T1000 (cell line): ENCODE measurements around the gene F8.
"Not testable (repeated sequence)": the region's sequence is repeated elsewhere in the genome, so short reads cannot be mapped to it uniquely, and the experiment has no call there.

Experiments used
- DNase-seq: peaks from one replicate; lab custom pipeline; 2025; ENCODE audit warnings: mixed read lengths; lab: John Stamatoyannopoulos, UW

F8 gene

DNA sequence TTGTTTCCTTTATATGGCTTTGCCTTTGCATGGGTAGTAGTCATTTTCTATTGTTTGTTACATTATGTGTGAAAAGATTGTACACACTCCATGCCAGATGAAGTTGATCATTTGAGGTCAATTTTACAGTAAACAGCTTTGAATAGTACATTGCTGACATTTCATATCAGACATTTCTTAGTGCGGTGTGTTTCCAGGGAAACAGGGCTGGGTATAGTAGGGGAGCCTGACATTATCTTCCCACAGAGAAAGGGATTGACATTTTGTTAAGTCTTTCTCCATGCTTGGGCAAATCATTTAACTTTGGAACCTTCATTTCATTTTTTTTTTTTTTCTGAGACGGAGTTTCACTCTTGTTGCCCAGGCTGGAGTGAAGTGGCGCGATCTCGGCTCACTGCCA lies 9.1 kb upstream of the F8 start:
- no peak for DNase-seq

DNA sequence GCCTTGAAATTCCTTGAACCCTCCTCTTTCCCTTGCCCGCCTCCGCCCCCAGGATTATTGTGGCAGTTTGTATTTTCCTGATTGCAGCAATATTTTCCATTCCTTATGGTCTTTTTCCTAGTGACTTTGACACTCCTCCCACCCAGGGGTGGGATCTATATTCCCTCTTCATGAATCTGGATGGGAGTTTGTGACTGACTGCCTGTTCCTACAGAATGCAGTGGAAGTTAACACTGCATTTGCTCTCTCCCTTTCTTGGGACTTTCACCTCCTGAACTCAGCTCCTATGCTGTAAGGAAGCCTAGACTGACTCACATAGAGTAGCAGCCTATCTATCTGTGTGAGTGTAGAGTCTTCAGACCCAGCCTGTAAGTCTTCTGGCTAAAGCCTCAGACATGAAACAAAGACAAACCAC lies 6.4 kb upstream of the F8 start:
- DNase-seq, result no peak

DNA sequence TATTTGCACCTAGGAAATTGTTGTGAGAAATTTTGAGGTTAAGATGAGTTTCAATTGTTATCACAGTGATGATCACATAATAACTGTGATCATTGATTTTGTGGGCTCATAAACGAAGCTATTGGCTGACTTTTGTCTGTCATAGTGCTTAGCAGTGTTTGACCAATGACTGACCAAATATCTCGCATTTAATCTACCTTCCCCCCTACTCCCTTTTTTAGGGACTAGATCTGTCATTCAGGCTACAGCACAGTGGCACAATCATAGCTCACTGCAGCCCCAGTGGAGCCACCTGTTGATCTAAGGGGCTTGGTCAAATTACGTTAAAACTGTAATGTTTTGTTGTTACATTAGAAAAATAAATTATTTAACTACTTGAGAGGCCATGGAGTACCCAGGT lies 5.6 kb upstream of the F8 start:
- DNase-seq, result no peak

DNA sequence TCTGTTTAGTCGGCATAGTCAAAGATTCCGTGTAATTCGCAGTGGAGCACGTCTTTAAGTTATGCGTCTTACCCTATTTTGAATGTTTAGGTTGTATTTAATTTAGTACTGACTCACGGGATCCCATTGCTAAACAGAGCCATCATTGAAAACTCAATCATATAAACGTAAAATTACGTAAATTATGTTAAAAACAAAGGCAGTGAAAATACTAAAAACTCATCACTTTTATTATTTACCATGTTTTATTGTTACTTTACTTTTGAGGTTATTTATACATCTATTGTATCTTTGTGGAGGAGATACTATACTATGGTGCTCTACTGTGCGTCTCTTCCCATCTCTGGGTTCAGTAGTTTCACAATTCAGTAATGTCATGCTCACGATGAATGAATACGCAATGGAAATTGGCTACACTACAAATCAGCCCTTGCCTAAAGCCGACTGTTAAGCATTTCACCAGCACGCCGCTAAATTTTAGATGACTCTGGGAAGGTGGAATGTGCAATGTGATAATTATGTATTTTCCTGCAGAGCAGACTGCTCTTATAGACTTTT lies 5.1 kb upstream of the F8 start:
- DNase-seq, result no peak

DNA sequence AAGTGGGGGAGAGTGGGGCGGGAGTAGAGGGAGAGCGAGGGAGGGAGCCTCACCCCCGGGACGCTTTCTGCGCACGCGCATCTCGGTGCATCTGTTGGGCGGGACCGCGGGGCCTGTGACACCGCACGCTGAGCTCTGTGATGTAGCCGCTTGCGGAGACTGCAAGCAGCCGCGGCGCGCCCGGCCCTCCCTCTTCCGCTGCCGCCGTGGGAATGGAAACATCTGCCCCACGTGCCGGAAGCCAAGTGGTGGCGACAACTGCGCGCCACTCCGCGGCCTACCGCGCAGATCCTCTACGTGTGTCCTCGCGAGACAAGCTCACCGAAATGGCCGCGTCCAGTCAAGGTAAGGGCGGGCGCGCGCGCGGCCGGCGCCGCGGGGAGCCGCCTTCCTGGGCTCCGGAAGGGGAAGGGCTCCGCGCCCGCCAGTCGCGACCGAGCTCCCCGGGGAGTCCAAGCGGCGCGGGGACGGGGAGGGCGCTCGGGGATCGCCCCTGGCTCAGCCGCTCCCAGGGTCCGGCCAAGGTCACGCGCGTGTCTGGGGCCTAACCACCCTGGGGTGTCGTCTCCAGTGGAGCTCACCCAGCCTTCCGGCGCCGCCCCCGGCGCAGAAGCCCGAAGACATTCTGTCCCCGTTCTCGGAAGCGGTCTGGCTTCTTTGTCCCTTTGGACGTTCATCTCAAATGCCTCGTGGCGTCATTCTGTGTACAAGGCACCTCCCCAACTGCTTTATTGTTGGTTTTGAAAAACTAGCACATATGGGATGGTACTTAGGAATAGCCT lies 4.4 kb upstream of the F8 start, which contains the start of gene FUNDC2:
Gene FUNDC2, plus strand, starts transcription at position 118 of the 782 bp plus-strand sequence. Its CDS starts 95 bp downstream, at position 213.
- DNase-seq, result peak; percentile 77

DNA sequence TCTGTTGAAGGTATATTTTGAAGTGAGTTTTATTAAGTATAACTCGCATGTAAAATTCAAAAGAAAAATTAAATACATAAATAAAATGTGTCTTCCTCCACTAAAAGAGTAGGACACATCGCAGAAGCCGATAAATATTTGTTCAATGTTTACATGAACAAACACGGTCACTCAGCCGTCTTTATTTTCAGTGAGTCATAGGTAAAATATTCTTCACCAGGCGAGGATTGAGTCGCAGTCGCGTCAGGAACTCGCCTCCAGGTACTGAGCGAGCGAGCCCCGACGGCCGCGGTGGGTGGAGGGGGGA lies 3.9 kb upstream of the F8 start:
- no peak for DNase-seq

DNA sequence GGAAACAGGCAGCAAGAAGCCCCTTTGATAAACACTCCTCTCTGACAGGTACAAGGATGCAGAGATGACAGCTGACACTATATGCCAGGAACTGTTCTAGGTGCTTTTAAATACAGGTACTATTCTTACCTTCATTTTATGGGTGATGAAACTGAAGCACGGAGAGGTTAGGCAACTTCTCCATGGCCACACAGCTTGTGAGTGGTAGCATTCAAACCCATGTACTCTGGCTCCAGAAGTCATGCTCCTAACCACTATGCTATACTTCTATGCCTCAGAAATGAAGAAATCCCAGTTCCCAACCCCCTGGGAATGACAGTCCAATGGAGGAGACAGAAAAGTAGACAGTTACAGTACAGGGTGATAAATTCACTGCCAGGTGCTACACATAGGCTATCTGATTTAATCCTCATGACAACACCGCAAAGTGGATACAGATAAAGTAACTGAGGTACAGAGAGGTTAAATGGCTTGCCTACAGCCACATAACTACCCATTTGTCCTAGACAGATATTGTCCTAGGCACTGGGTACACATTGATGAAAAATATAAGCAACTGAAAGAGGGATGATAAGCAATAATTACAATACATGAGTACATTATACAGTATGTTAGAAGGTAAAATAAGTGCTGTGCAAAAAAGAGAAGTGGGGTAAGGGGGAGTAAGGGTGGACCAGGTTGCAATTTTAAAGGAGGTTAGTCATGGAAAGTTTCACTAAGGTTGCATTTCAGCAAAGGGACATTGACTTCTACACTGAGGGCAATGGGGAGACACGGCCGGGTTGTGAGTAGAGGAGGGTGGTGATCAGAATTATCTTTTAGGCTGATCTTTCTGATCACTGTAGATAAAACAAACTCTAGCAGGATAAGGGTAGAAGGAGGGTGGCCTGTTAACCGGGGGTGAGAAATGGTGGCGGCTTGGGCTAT lies 1.6 kb upstream of the F8 start:
- no peak for DNase-seq

DNA sequence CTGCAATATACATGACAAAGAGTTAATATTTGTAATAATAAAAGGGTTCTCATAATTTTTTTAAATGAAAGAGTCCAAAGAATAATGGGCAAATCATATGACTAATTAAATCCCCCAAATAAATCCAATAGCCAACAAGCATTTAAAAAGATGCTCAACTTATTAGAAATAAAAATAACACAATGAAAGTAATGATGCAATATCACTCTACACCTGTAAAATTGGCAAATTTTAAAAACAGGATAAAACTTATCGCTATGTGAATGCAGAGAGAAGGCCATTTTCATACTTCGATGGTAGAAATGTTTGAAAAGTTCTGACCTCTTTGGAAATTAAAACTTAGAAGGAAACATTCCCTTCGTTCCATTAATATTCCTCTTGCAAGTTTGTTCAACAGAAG lies 1.9 kb downstream of the F8 start:
- no peak for DNase-seq

DNA sequence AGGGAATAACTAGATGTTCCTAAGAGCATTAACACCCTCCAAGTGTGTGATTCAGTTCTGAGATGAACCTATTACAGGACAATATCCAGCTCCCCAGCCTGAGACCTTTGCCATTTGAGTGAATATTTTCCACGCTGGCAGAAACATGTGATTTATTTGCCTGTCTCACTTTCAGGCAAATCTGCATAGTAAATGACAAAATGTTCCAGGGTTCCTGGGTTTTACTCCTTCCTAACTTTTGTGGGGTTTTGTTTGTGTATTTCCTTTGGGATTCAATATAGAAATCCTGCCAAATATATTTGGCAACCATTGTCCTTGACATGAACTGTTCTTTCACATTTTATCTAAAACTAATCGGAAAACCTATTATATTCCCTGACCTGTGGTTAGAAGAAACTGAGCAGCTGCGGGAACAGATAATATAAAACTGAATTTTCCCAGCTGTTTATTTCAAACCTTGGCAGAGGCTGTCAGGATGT lies 12.5 kb downstream of the F8 start:
- DNase-seq, result no peak

DNA sequence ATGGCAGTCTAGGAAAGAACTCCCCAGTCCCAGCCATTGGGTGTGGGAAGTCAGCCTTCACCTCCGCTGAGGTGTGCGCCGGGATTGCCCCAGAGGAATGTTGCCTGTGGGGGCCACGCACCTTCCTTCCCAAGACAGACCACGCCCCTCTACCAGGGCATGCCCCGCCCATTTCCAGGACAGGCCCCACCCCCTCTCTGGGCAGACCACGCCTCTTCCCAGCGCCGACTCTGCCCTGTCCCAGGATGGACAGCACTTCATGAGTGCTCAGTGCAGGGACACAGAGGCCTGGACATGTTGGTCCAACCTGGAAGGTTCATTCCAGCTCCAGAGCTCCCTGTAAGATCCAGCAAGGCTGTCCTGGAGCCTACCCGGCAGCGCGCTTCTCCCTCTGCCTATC lies 13.9 kb downstream of the F8 start:
- not testable (repeated sequence) for DNase-seq

DNA sequence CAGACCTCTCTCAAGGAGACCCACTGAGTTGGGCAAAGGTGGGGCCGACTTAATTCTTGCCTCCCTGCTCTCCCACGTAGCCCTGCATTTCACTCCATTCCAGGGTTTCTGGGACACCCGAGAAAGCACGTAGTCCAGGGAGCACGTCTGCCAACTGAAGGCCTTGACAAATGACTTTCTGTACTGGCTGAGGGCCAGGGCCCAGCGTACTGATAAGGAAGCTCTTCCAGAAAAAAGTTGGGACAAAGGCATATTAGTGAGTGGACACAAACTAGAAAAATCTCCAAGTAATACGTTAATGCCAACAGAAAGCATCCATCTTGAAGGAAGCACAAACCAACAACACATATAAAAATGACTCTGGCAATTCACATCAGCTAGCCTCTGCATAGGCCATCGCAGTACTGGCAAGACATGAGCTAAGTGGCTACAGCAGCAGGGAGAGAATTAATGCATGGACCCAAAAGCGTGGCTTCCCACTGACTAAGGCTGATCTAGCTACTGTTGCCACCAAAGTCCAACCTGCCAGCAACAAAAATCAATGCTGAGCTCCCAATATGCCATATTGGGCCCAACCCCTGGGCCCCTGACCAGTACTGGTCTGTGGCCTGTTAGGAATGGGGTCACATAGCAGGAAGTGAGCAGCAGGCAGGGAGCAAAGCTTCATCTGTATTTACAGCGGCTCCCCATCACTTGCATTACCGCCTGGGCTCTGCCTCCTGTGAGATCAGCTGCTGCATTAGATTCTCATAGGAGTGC lies 15.4 kb downstream of the F8 start:
- not testable (repeated sequence) for DNase-seq

DNA sequence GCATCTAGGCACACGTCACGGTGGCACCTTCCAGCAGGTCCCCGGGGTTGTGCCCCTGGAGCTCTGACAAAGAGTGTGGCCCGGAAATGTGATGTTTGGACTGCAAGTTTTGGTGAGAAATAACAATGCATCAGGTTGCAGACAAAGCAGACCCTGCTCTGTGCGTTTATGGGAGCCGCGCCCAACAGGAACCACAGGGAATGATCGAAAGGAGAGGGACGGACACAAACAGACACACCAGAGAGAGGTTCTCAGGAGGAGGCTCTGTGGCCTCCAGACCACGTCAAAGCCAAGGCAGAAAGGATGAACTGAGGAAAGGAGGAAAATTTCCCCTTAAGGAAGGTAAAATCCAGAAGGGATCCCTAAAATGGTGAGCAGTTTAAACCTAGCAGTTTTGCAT lies 16.1 kb downstream of the F8 start:
- not testable (repeated sequence) for DNase-seq

DNA sequence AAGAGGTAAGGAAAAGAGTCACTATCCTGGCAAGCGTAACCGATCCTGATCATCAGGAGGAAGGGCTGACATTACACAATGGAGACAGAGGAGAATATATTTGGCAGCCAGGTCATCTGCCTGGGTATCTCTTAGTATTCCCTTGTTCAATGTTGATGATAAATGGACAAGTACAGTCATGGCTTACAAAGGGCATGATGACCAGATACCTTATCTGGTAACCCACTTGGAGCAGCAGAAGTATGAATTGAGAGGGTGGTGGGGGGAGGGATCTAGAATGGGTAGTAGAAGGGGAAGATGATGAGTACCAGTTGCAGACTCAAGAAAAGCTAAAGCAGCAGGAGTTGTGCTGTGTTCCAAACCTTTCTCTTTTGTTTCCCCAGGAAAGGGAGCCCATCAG lies 17.3 kb downstream of the F8 start:
- DNase-seq, result no peak

DNA sequence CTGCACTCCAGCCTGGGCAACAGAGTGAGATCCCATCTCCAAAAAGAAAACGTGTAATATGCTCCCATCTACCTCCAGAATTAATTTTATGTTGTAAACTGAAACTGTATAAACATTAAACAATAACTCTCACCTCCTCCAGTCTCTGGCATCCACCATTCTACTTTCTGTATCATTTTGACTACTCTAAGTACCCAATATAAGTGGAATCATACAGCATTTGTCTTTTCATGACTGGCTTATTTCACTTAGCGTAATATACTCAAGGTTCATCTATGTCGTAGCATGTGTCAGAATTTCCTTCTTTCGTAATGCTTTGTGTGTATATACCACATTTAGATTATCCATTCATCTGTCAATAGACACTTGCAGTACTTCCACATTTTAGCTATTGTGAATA lies 20.6 kb downstream of the F8 start:
- no peak for DNase-seq

DNA sequence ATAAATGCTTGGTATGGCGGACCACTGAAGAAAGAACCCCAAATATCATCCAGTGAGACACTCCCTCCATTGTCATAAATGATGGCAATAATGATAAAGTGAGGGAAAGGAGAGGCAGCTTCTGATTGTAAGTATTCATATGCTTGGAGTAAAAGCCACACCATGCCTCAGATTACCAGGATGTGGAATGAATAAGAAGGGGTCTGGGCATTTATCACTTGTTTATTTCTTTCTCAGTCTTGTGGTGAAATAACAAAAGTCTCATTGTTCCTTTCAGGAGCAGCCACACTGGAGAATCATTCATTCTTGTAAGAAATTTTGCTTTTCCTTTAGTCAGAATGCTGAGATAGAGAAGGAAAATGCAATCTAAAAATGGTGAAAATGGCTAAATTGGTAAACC lies 21.7 kb downstream of the F8 start:
- no peak for DNase-seq

DNA sequence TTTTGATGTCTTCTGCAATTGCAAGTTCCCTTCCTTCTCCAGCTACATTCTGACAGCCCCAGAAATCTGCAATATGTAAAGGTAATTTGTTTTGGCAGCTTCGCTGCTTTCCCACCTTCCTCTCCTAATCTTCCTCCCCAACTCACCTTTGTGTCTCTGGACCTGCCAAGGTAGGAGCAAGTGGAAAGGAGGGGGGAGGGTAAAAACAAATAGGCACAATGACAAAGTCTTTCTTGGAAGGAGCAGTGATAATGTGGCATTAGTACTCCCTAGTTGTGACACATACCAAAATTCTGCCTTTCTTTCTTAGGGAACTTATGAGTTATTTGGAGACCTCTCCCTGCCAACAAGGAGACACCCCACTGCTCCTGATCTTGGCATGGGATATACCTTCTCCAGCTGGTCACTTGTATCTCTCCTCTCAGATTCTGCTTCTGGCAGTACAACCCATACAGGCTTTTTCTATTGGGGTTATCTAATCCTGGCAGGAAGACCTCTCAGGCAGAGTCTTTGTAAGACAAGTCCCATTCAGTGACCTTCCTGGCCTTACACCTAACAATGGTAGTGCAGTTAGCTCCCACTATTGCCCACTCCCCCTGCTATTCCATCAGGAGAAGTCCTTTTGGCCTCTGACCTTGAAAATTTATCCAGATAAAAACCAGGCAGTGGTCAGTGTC lies 24.2 kb downstream of the F8 start:
- no peak for DNase-seq

DNA sequence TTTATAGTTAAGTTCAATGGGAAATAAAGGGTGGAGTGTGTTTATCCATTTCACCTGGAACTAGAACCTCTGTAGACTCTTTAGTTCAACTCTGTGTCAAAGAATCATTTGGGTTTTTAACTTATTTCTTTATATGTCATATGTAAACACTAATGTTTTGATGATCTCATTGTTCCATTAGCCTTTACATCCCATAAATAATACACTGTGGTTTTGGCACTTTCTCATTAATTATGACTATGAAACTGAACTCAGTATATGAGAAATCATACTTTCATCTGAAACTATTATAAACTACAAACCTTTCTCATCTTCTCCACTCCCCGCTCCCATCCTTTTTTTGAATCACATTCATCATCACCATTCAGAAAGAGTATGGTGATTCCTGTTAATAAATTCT lies 31.0 kb downstream of the F8 start:
- DNase-seq, result no peak

DNA sequence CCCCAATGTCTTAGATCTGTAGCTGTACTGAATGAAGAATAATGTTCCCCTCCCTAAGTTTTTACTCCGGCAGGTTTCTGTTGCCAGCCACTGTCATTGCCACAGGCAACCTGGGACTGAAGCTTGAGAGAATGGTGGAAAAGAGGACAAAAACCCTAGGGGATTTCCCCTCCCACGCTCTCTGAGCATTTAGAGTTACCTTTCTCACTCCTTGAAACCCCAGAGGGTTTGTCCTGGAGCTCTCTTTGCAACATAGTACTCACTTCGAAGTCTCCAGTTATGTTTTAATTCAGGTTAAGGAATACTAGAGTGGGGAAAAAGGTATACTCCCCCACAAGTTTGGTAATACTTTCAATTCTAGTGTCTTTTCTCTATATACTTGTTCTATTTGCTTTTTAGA lies 31.5 kb downstream of the F8 start:
- DNase-seq, result no peak

DNA sequence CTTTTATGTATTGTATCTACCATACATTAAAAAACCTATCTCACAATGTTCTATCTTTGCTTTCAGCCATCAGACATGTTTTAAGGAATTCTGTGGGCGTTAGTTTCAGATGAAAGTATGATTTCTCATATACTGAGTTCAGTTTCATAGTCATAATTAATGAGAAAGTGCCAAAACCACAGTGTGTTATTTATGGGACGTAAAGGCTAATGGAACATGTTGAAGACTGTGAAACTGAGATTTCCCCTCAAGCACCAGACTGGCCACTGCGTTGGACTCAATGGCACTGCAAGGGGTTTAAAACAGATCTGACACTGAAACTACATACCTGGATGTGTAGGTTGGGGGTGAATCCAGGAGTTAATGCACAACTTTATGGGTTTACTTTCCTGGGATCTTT lies 32.0 kb downstream of the F8 start:
- DNase-seq, result no peak

DNA sequence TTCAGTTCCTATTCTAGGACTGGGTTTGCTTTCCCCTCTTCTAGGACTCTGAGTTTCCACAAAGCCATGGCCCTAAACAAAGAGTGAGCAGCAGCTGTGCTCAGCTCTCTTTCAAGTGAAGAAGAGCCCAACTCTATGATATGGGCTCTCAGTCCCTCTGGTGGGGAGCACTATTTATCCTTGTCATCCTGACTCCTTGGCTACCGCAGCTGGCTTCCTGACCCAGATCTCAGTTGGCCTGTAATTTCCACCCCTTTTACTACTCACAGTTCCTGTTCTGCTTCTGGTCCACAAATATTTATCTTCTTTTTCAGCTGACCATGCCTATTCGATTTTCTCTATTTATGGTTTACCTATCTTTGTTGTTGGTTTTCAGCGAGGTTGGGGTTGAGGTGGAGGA lies 33.8 kb downstream of the F8 start:
- no peak for DNase-seq

DNA sequence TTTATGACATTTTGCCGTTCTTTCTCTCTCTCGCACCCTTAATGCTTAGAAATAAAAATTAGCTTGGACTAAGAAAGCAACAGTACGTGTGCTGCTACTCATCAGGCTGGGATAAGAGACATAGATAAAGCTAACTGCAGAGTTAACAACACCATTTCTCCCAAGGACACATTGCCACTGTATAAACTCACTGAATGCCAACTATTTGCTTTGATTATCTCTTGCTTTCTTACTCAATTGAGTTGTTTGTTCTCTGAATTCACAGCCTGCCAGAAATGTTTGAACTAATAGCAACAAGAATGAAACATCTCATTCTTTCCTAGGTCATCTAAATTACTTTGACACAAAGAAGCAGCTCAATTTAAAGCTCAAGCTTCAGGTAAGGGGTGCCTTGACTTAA lies 34.6 kb downstream of the F8 start:
- DNase-seq, result no peak
